Upper lobe of right lung (tissue), 1 donor: ENCODE measurements around the gene PFKFB3. TPM values are rescaled to one million over a fixed set of nuclear protein-coding genes. Genes with fewer than 3 reads are reported as not detected.
"Not testable (repeated sequence)": the region's sequence is repeated elsewhere in the genome, so short reads cannot be mapped to it uniquely, and the experiment has no call there.

Experiments
- ATAC-seq: fragments of 200-7000 bp; cut with Tn5 transposase; one replicate; pipeline ENCODE4 v1.9.1; 2020; ENCODE audit warnings: mild to moderate bottlenecking, moderate library complexity
- DNase-seq: peaks from one replicate; pipeline ENCODE4 v3.0.0-alpha.2; 2020
- H3K27ac ChIP-seq: fragments of 200-600 bp; one replicate; pipeline ENCODE4 v1.8.0; 2022
- H3K27me3 ChIP-seq: fragments of 200-600 bp; one replicate; pipeline ENCODE4 v1.8.0; 2022; ENCODE audit warnings: mild to moderate bottlenecking
- H3K36me3 ChIP-seq: fragments of 200-600 bp; one replicate; pipeline ENCODE4 v1.8.0; 2022
- H3K4me1 ChIP-seq: fragments of 200-600 bp; one replicate; pipeline ENCODE4 v1.8.0; 2022
- H3K4me3 ChIP-seq: fragments of 200-600 bp; one replicate; pipeline ENCODE4 v1.8.0; 2022; ENCODE audit warnings: mild to moderate bottlenecking
- H3K9me3 ChIP-seq: fragments of 200-600 bp; one replicate; pipeline ENCODE4 v1.8.0; 2022
- intact Hi-C: fragments of 100-400 bp; cut with DNase I; formaldehyde crosslinking; loops from one replicate; pipeline ENCODE4 v1.11.0; 2022
- total RNA-seq: library from RNA; stranded (reverse); fragmentation: NEBNext Ultra II Directional; extraction: Animal tissue kit (Norgen Biotek cat#: 25700); gene quantifications from one replicate; pipeline ENCODE4 v1.2.1, GENCODE V29; 2021
- TF ChIP-seq, protein P1 (sequence below): fragments of 200-600 bp; IDR thresholded peaks from one replicate; pipeline ENCODE4 v1.8.0; 2022; ENCODE audit warnings: antibody characterized with exemption
- donor health status: DM: no; HTN: yes; CAD: no; lungs with severe emphysema.

Gene PFKFB3
- total RNA-seq, 1 donor from 2014 or later: 77.2 TPM

DNA sequence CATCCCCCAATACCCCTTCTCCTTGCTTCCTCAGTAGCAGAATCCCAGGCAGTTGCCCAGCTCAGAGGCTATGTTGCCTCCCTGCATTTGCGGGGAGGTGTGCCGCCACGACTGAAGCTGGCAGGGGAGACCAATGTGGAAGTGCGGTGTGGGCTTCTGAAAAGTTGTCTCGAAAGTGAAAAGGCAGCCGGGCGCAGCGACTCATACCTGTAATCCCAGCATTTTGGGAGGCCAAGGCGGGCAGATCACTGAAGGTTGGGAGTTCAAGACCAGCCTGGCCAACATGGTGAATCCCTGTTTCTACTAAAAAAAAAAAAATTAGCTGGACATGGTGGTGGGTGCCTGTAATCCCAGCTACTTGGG, 15.9 kb upstream of the PFKFB3 start:
- H3K27ac ChIP-seq: no peak overlapping the region
- TF ChIP-seq, protein P1, sequence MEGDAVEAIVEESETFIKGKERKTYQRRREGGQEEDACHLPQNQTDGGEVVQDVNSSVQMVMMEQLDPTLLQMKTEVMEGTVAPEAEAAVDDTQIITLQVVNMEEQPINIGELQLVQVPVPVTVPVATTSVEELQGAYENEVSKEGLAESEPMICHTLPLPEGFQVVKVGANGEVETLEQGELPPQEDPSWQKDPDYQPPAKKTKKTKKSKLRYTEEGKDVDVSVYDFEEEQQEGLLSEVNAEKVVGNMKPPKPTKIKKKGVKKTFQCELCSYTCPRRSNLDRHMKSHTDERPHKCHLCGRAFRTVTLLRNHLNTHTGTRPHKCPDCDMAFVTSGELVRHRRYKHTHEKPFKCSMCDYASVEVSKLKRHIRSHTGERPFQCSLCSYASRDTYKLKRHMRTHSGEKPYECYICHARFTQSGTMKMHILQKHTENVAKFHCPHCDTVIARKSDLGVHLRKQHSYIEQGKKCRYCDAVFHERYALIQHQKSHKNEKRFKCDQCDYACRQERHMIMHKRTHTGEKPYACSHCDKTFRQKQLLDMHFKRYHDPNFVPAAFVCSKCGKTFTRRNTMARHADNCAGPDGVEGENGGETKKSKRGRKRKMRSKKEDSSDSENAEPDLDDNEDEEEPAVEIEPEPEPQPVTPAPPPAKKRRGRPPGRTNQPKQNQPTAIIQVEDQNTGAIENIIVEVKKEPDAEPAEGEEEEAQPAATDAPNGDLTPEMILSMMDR: no peak
- intact Hi-C loops: no loop called here
- H3K4me3 ChIP-seq: no peak overlapping the region
- ATAC-seq (no peak), DNase-seq (peak; percentile 31)
- H3K36me3 ChIP-seq: no peaks in the 10 kb centered on the region
- peaks cover 12% of the 10 kb centered on the region for H3K4me1 ChIP-seq
- no peaks in the 10 kb centered on the region for H3K27me3 ChIP-seq
- H3K9me3 ChIP-seq: no peaks in the 10 kb centered on the region

DNA sequence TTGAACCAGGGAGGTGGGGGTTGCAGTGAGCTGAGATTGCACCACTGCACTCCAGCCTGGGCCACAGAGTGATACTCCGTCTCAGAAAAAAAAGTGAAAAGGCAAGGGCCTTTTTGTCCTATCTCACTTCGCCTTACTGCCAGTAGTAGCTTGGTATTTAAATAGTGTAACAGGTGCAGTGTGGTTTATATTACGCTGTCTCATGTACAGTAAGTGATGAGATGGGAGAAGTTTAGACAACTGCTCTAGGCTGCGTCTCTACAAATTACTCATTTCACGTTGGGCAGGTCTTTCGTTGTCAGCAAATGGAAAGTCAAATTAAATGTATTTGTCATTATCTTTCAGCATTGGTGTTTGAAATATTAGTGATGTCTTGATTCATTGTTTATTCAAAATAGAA, 15.5 kb upstream of the PFKFB3 start:
- Histone ChIP-seq H3K27ac (no peak overlapping the region), H3K9me3 (no peaks in the 10 kb centered on the region), H3K4me3 (no peak overlapping the region), H3K27me3 (no peaks in the 10 kb centered on the region), H3K4me1 (peaks cover 12% of the 10 kb centered on the region), H3K36me3 (no peaks in the 10 kb centered on the region)
- intact Hi-C loops: no loop called here
- ATAC-seq: no peak
- TF ChIP-seq, protein P1: no peak
- DNase-seq: no peak

DNA sequence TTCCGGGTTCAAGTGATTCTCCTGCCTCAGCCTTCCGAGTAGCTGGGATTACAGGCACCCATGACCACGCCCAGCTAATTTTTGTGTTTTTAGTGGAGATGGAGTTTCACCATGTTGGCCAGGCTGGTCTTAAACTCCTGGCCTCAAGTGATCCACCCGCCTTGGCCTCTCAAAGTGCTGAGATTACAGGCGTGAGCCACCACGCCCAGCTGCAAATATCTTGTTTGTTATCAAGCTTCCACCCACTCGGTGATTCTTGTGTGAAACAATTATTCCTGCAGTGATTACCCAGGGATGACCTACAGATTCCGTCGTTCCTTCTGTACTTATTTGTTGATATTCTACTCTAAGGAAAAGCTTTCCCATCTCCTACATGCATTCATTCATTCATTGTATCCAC, 12.7 kb upstream of the PFKFB3 start:
- ATAC-seq, H3K4me3 ChIP-seq, H3K36me3 ChIP-seq, H3K9me3 ChIP-seq, H3K27ac ChIP-seq, intact Hi-C loops, H3K27me3 ChIP-seq: not testable (repeated sequence)
- peaks cover 17% of the 10 kb centered on the region for H3K4me1 ChIP-seq
- peak; percentile 15 for DNase-seq

DNA sequence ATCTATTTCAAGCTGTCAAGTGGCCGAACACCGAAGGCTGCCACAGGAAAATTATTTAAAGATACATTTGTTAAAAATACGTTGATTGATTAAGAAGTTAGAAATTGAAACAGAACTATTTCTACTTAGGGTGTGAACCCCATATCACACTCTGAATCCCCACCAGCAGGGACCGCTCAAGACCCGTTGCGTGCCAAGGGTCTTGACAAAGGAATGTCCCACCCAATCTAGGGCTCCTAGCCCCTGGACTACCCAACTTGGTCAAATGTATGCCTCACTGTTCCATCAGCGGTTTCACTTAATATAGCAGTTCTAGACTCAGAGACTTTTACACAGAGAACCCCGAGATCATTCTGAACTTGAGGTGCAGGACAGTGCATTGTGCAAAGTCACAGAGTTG, 11.6 kb upstream of the PFKFB3 start:
- H3K36me3 ChIP-seq: no peaks in the 10 kb centered on the region
- peaks cover 22% of the 10 kb centered on the region for H3K4me1 ChIP-seq
- H3K4me3 ChIP-seq: no peak overlapping the region
- no peak overlapping the region for H3K27ac ChIP-seq
- DNase-seq (peak; percentile 16), ATAC-seq (no peak)
- no peaks in the 10 kb centered on the region for H3K9me3 ChIP-seq
- TF ChIP-seq, protein P1: no peak
- intact Hi-C loops: no loop called here
- no peaks in the 10 kb centered on the region for H3K27me3 ChIP-seq

DNA sequence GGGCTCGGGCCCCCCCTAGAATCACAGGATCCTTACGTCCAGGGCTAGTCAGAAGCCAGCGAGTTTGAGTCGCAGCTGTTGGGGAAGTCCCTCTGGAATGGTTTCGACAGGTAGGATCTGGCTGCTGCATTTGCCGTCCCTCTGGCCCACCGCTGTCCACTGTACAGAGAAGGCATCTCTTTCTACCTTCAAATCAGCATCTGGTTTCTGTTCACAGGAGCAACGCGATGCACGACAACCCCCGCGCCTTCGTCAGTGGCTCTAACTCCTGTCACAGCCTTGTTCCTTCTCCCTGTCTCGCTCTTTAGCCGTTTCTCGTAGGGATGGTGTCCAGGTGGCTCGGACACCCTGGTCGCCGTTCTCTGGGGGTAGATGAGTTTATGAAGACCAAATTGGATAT, 11.2 kb upstream of the PFKFB3 start:
- intact Hi-C loops: no loop called here
- Histone ChIP-seq H3K27me3 (no peaks in the 10 kb centered on the region), H3K4me3 (no peak overlapping the region), H3K9me3 (no peaks in the 10 kb centered on the region), H3K27ac (peak overlapping the region; percentile 42), H3K36me3 (no peaks in the 10 kb centered on the region), H3K4me1 (peaks cover 22% of the 10 kb centered on the region)
- DNase-seq (peak; percentile 38), ATAC-seq (no peak)
- TF ChIP-seq, protein P1: no peak

DNA sequence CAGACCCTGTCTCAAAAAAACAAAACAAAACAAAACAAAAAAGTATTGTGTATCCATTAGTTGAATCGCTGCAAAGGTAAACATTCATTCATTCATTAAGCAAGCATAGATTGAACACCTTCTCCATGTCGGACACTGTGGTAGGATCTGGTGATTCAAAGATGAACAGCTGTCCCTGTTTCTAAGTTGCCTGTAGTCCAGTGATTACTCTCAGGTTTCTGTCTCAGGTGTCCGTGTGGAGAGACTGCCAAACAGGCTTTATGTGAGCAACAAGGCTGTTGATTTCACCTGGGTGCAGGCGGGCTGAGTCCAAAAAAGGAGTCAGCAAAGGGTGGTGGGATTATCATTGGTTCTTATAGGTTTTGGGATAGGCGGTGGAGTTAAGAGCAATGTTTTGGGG, 9.4 kb upstream of the PFKFB3 start:
- H3K4me1 ChIP-seq: peaks cover 21% of the 10 kb centered on the region
- H3K27me3 ChIP-seq, H3K27ac ChIP-seq, H3K4me3 ChIP-seq, H3K36me3 ChIP-seq, H3K9me3 ChIP-seq, ATAC-seq, DNase-seq, intact Hi-C loops: not testable (repeated sequence)

DNA sequence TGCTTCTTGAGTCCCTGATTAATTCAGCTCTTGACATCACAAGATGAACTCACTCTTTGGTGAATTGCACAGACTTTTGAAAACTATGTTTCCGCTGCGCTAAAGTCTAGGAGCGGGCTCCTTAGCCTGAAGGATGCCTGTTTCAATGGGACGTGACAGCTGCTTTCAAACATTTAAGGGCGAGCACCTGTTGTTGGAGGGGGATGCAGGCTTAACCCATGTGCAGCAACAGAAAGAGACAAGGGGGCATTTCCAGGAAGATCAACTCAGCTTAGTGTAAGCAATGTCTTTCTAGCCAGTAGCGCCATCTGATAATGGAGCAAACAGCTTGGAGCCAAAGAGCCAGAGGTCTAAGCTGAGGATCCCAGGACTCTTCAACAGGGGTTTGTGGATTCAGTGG, 8.4 kb upstream of the PFKFB3 start:
- intact Hi-C loops: no loop called here
- H3K36me3 ChIP-seq: no peaks in the 10 kb centered on the region
- no peaks in the 10 kb centered on the region for H3K9me3 ChIP-seq
- ATAC-seq: no peak
- H3K27ac ChIP-seq: no peak overlapping the region
- no peak overlapping the region for H3K4me3 ChIP-seq
- TF ChIP-seq, protein P1: no peak
- no peak for DNase-seq
- H3K27me3 ChIP-seq: no peaks in the 10 kb centered on the region
- peaks cover 18% of the 10 kb centered on the region for H3K4me1 ChIP-seq
